HepG2 (cell line): Measurements from ENCODE around the gene RPL21. TPM values are rescaled to one million over a fixed set of nuclear protein-coding genes. Genes with fewer than 3 reads are reported as not detected.
A peak's percentile ranks its signal among the peaks of the same experiment; 100 is the strongest.

Source experiments
- CEBPG ChIP-seq: IDR thresholded peaks from 2 replicates; pipeline ENCODE4 v1.6.1; 2016
- HDAC2 ChIP-seq: sonication (generic); formaldehyde crosslinking; IDR thresholded peaks from 2 replicates; pipeline ENCODE4 v1.4.0; 2020; ENCODE audit warnings: missing genetic modification reagents
- HMG20A ChIP-seq: IDR thresholded peaks from 2 replicates; pipeline ENCODE4 v1.6.1; 2016; ENCODE audit warnings: borderline replicate concordance
- MAX ChIP-seq: IDR thresholded peaks from 2 replicates; pipeline ENCODE4 v1.6.1; 2012; ENCODE audit warnings: inconsistent platforms
- MEIS2 ChIP-seq: sonication (generic); formaldehyde crosslinking; IDR thresholded peaks from 2 replicates; pipeline ENCODE4 v1.9.0; 2021; ENCODE audit warnings: mild to moderate bottlenecking, missing genetic modification reagents
- NFE2L1 ChIP-seq: sonication (generic); formaldehyde crosslinking; IDR thresholded peaks from 2 replicates; pipeline ENCODE4 v1.4.0; 2020; ENCODE audit warnings: missing genetic modification reagents, mild to moderate bottlenecking, borderline replicate concordance
- RAD21 ChIP-seq: fragments of 450-650 bp; formaldehyde crosslinking; IDR thresholded peaks from 2 replicates; pipeline ENCODE4 v1.5.0; 2020; ENCODE audit warnings: mild to moderate bottlenecking
- SMAD1 ChIP-seq: sonication (generic); formaldehyde crosslinking; IDR thresholded peaks from 2 replicates; pipeline ENCODE4 v1.4.0; 2020; ENCODE audit warnings: missing genetic modification reagents, low read depth, mild to moderate bottlenecking, borderline replicate concordance
- SNAI1 ChIP-seq: sonication (generic); formaldehyde crosslinking; IDR thresholded peaks from 2 replicates; pipeline ENCODE4 v1.5.0; 2020; ENCODE audit warnings: mild to moderate bottlenecking, missing genetic modification reagents, borderline replicate concordance
- THYN1 ChIP-seq: sonication (generic); formaldehyde crosslinking; IDR thresholded peaks from 2 replicates; pipeline ENCODE4 v1.8.1; 2023; ENCODE audit warnings: low read depth, mild to moderate bottlenecking, moderate library complexity, missing genetic modification reagents, borderline replicate concordance
- ZBTB21 ChIP-seq: sonication (generic); formaldehyde crosslinking; IDR thresholded peaks from 2 replicates; pipeline ENCODE4 v1.4.0; 2020; ENCODE audit warnings: missing genetic modification reagents
- ZFP36L2 ChIP-seq: sonication (generic); formaldehyde crosslinking; IDR thresholded peaks from 2 replicates; pipeline ENCODE4 v1.4.0; 2020; ENCODE audit warnings: missing genetic modification reagents
- ZNF30 ChIP-seq: sonication (generic); formaldehyde crosslinking; IDR thresholded peaks from 2 replicates; pipeline ENCODE4 v1.5.0; 2020; ENCODE audit warnings: mild to moderate bottlenecking, missing genetic modification reagents
- ZNF652 ChIP-seq: IDR thresholded peaks from 2 replicates; pipeline ENCODE4 v1.6.1; 2016; ENCODE audit warnings: low read depth, borderline replicate concordance
- ZZZ3 ChIP-seq: sonication (generic); formaldehyde crosslinking; IDR thresholded peaks from 2 replicates; pipeline ENCODE4 v1.4.0; 2020; ENCODE audit warnings: missing genetic modification reagents, mild to moderate bottlenecking, borderline replicate concordance
- polyA plus RNA-seq, 8 experiments: library from polyadenylated mRNA; depleted of rRNA in 3 of 8; stranded (reverse) in 7 of 8; unstranded in 1 of 8; fragments of >200 nt; fragmentation: Illumina TruSeq in 4 of 8; extraction: Trizol in 4 of 8; gene quantifications; 2 replicates each; pipeline versions ENCODE4 v1.2.1 to v1.2.3, GENCODE V29; 2011 to 2016; ENCODE audit warnings: low read depth in 4 of 8, missing spikeins in 1 of 8, mixed read lengths in 1 of 8; ENCODE audit not compliant: insufficient read depth in 1 of 8
- total RNA-seq, 5 experiments: library from RNA; depleted of rRNA; stranded (reverse); fragments of >200 nt; fragmentation: Illumina TruSeq; extraction: Trizol; gene quantifications; 2 replicates each; pipeline ENCODE4 v1.2.3, GENCODE V29; 2016; ENCODE audit warnings: low read depth in 1 of 5
- TF ChIP-seq, protein P1 (sequence below): sonication (generic); formaldehyde crosslinking; IDR thresholded peaks from 2 replicates; pipeline ENCODE4 v1.5.0; 2020; ENCODE audit warnings: mild to moderate bottlenecking, missing genetic modification reagents, borderline replicate concordance
- TF ChIP-seq, protein P2 (sequence below): sonication (generic); formaldehyde crosslinking; IDR thresholded peaks from 2 replicates; pipeline ENCODE4 v1.9.0; 2022; ENCODE audit warnings: missing genetic modification reagents, mild to moderate bottlenecking, borderline replicate concordance
- TF ChIP-seq, protein P3 (sequence below): sonication (generic); formaldehyde crosslinking; conservative IDR thresholded peaks from 2 replicates; pipeline ENCODE4 v1.4.0; 2020; ENCODE audit warnings: missing genetic modification reagents
- TF ChIP-seq, protein P4 (sequence below): IDR thresholded peaks from 2 replicates; pipeline ENCODE4 v1.6.1; 2016; ENCODE audit warnings: low read depth

Gene RPL21
- total and polyA plus RNA-seq, 2 of the 13 experiments (the other 11 are each of a cell fraction or from before 2014, with no cell fraction given) = 1,234 to 1,261 TPM

DNA sequence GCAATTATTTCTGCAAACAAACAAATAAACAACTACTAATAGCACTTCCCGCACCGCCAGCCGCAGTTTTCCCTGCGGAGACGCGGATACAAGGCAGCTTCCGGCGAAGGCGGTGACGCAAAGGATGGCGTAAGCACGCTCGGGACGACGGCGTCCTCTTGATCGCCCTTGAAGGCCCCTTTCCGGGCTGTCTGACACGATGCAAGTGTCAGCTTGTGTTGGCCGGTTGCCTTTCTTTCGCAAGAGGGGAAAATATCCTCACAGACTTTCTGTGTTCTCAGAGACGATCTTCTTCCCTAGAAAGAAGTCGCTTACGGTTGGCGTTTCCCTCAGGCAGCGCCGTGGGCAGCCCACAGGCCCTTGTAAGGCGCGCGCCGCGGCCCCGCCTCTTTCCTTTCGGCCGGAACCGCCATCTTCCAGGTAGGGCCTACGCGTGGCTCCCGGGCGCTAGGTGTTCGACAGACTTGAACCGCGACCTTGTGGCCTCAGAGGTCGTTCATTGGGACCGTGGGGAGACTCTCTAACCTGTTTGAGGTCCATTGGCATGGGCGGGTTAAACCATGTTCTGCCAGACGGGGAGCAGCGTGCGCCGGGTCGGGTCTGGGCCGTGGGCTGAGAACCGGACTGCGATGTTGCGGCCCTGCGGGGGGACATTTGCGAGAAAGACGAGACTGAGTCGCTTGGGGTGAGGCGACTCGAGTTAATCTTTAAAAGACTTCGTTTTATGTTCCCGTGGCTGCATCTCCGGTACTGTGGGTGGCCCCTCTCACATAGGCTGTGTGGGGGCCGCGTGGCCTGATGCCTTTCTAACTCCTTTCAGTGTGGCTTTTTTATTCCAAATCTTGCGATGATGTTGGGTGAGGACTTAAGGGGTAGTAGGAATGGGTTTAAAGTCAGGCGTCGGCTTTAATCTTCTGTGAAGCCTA is at the start of gene RPL21 (continued):
- TF ChIP-seq, protein P1, sequence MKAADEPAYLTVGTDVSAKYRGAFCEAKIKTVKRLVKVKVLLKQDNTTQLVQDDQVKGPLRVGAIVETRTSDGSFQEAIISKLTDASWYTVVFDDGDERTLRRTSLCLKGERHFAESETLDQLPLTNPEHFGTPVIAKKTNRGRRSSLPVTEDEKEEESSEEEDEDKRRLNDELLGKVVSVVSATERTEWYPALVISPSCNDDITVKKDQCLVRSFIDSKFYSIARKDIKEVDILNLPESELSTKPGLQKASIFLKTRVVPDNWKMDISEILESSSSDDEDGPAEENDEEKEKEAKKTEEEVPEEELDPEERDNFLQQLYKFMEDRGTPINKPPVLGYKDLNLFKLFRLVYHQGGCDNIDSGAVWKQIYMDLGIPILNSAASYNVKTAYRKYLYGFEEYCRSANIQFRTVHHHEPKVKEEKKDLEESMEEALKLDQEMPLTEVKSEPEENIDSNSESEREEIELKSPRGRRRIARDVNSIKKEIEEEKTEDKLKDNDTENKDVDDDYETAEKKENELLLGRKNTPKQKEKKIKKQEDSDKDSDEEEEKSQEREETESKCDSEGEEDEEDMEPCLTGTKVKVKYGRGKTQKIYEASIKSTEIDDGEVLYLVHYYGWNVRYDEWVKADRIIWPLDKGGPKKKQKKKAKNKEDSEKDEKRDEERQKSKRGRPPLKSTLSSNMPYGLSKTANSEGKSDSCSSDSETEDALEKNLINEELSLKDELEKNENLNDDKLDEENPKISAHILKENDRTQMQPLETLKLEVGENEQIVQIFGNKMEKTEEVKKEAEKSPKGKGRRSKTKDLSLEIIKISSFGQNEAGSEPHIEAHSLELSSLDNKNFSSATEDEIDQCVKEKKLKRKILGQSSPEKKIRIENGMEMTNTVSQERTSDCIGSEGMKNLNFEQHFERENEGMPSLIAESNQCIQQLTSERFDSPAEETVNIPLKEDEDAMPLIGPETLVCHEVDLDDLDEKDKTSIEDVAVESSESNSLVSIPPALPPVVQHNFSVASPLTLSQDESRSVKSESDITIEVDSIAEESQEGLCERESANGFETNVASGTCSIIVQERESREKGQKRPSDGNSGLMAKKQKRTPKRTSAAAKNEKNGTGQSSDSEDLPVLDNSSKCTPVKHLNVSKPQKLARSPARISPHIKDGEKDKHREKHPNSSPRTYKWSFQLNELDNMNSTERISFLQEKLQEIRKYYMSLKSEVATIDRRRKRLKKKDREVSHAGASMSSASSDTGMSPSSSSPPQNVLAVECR = peak; percentile 91
- peak; percentile 89 for TF ChIP-seq MAX
- TF ChIP-seq, protein P2, sequence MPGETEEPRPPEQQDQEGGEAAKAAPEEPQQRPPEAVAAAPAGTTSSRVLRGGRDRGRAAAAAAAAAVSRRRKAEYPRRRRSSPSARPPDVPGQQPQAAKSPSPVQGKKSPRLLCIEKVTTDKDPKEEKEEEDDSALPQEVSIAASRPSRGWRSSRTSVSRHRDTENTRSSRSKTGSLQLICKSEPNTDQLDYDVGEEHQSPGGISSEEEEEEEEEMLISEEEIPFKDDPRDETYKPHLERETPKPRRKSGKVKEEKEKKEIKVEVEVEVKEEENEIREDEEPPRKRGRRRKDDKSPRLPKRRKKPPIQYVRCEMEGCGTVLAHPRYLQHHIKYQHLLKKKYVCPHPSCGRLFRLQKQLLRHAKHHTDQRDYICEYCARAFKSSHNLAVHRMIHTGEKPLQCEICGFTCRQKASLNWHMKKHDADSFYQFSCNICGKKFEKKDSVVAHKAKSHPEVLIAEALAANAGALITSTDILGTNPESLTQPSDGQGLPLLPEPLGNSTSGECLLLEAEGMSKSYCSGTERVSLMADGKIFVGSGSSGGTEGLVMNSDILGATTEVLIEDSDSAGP (CRISPR knock-in tag) = peak; percentile 91; the same call in 1 of the 2 replicates
- peak; percentile 99 for TF ChIP-seq ZBTB21 (CRISPR knock-in tag)
- no peak for TF ChIP-seq SMAD1 (CRISPR knock-in tag)
- no peak for TF ChIP-seq ZNF652 (CRISPR knock-in tag)
- peak; percentile 75 for TF ChIP-seq CEBPG (CRISPR knock-in tag)
- peak; percentile 35; the same call in 1 of the 2 replicates for TF ChIP-seq HDAC2
- 0 out of 2 replicates have a peak, but pooled peaks have one; percentile 35 for TF ChIP-seq RAD21
- TF ChIP-seq THYN1 (CRISPR knock-in tag) = no peak
- peak; percentile 78 for TF ChIP-seq MEIS2 (CRISPR knock-in tag)
- peak; percentile 66; the same call in 1 of the 2 replicates for TF ChIP-seq NFE2L1 (CRISPR knock-in tag)
- TF ChIP-seq ZNF30 (CRISPR knock-in tag) = 0 out of 2 replicates have a peak, but pooled peaks have one; percentile 41
- TF ChIP-seq HMG20A (CRISPR knock-in tag) = peak; percentile 43; the same call in 1 of the 2 replicates
- TF ChIP-seq SNAI1 = peak; percentile 64; the same call in 1 of the 2 replicates
- TF ChIP-seq ZFP36L2 (CRISPR knock-in tag) = no peak; the same call in 1 of the 2 replicates
- TF ChIP-seq ZZZ3 (CRISPR knock-in tag) = peak; percentile 89; the same call in 1 of the 2 replicates
- TF ChIP-seq, protein P3, sequence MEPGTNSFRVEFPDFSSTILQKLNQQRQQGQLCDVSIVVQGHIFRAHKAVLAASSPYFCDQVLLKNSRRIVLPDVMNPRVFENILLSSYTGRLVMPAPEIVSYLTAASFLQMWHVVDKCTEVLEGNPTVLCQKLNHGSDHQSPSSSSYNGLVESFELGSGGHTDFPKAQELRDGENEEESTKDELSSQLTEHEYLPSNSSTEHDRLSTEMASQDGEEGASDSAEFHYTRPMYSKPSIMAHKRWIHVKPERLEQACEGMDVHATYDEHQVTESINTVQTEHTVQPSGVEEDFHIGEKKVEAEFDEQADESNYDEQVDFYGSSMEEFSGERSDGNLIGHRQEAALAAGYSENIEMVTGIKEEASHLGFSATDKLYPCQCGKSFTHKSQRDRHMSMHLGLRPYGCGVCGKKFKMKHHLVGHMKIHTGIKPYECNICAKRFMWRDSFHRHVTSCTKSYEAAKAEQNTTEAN (CRISPR knock-in tag) = peak; percentile 54; the same call in 1 of the 2 replicates
- TF ChIP-seq, protein P4, sequence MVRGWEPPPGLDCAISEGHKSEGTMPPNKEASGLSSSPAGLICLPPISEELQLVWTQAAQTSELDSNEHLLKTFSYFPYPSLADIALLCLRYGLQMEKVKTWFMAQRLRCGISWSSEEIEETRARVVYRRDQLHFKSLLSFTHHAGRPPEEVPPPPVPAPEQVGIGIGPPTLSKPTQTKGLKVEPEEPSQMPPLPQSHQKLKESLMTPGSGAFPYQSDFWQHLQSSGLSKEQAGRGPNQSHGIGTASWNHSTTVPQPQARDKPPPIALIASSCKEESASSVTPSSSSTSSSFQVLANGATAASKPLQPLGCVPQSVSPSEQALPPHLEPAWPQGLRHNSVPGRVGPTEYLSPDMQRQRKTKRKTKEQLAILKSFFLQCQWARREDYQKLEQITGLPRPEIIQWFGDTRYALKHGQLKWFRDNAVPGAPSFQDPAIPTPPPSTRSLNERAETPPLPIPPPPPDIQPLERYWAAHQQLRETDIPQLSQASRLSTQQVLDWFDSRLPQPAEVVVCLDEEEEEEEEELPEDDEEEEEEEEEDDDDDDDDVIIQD (CRISPR knock-in tag) = peak; percentile 28; the same call in 1 of the 2 replicates
